NCI-H524 treated with DMSO at 0.1 percent for 48 hours (cell line): ENCODE results near the gene IL34.
"Not testable (repeated sequence)": the region's sequence is repeated elsewhere in the genome, so short reads cannot be mapped to it uniquely, and the experiment has no call there.

Experiments used
- DNase-seq: peaks from one replicate; lab custom pipeline; 2025; lab: John Stamatoyannopoulos, UW

Gene IL34

GRCh38 chr16:70658921-70659320, 12.6 kb downstream of the IL34 start:
- no peak for DNase-seq

- no peak for DNase-seq
These were observed 13.2 kb downstream of the IL34 start for GRCh38 chr16:70659546-70659945.

- DNase-seq, result no peak
These were observed 13.8 kb downstream of the IL34 start for GRCh38 chr16:70659953-70660671.

GRCh38 chr16:70660672-70661350, 14.5 kb downstream of the IL34 start:
- DNase-seq, result no peak

GRCh38 chr16:70661534-70661917, 15.2 kb downstream of the IL34 start:
- DNase-seq, result no peak

- no peak for DNase-seq
These were observed 15.7 kb downstream of the IL34 start for GRCh38 chr16:70661918-70662641.

- no peak for DNase-seq
These were observed 16.7 kb downstream of the IL34 start for GRCh38 chr16:70662991-70663523.

GRCh38 chr16:70663524-70664324, 17.4 kb downstream of the IL34 start:
- DNase-seq, result no peak

- DNase-seq, result no peak
These were observed 18.2 kb downstream of the IL34 start for GRCh38 chr16:70664325-70665112.

GRCh38 chr16:70665113-70665694, 18.8 kb downstream of the IL34 start:
- no peak for DNase-seq

- no peak for DNase-seq
These were observed 19.7 kb downstream of the IL34 start for GRCh38 chr16:70665806-70666735.

GRCh38 chr16:70670175-70670574, 23.8 kb downstream of the IL34 start:
- DNase-seq, result no peak

- DNase-seq, result not testable (repeated sequence)
These were observed 24.6 kb downstream of the IL34 start for GRCh38 chr16:70670938-70671337.

GRCh38 chr16:70674221-70675014, 28.1 kb downstream of the IL34 start:
- no peak for DNase-seq

GRCh38 chr16:70675851-70676513, 29.6 kb downstream of the IL34 start:
- DNase-seq, result no peak

- DNase-seq, result no peak
These were observed 30.5 kb downstream of the IL34 start for GRCh38 chr16:70676675-70677498.

- DNase-seq, result no peak
These were observed 31.3 kb downstream of the IL34 start for GRCh38 chr16:70677499-70678120.
